Measurements from ENCODE around the gene ZNF207. TPM values are rescaled to one million over a fixed set of nuclear protein-coding genes. Genes with fewer than 3 reads are reported as not detected.

Gene ZNF207
- total and polyA plus RNA-seq, 2 experiments from 2014 or later: 171 to 240 TPM

DNA sequence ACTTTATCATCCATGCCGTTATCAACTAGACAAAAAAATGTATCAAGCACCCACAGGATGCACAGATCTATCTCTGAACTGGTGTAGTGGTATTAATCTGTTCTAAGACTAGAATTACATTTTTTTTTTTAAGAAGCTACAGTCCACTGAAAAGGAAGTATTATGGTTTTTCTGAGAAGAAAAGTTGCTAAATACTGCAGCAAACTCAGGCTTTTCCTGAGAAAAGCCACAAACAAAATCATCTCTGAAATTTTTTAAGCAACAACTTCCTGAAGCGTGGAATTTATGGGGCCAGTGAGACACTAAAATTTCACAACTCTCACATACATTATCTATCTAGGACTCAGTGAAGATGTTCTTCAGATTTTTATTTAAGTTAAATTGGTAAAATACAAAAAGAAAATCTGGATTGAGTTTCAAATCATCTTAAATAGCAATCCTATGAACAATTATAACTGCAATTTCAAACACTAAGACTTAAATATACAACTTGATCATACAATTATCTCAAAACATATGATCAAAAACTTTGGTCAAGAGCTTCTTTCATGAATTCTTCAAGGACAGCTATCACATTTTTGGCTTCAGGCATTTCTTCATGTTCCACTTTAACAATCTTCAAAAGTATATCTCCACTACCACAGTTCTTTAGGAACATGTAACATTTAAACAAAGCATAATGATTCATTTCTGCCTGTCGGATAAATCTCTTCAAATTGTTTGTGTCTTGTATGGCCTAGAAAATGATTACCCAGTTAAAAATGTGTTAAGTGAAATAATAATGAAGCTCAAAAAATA lies 18.5 kb upstream of the ZNF207 start:
- no peaks in the 10 kb centered on the region for H3K9me2 ChIP-seq (ENCODE audit: insufficient read depth)
- no peak overlapping the region for H3K27ac Mint-ChIP-seq
- H3K4me3 Mint-ChIP-seq: no peak overlapping the region
- H3K4me2 ChIP-seq: no peak overlapping the region
- peaks cover 38% of the 10 kb centered on the region for H3K36me3 Mint-ChIP-seq (ENCODE audit: low read depth)
- no peaks in the 10 kb centered on the region for H3K4me1 ChIP-seq (ENCODE audit: insufficient read depth)
- H3F3A ChIP-seq (replicated peaks; ENCODE audit: low read depth): peaks cover 2% of the 10 kb centered on the region; the same call in 1 of the 2 replicates
- H3K9me3 Mint-ChIP-seq: no peaks in the 10 kb centered on the region
- ATAC-seq (no peak), DNase-seq (ENCODE audit: low spot score) (no peak)
- H3K4me1 Mint-ChIP-seq: no peaks in the 10 kb centered on the region
- TF ChIP-seq NANOG (IDR thresholded peaks at IDR 0.05; ENCODE audit: borderline replicate concordance) (no peak), REST (IDR thresholded peaks at IDR 0.05; ENCODE audit: unreplicated experiment) (no peak), CTCF (conservative IDR thresholded peaks at IDR 0.05; ENCODE audit: low read depth in 2 of 2) (no peak), POLR2AphosphoS5 (IDR thresholded peaks at IDR 0.05; ENCODE audit: low read depth) (no peak), EZH2 (IDR thresholded peaks at IDR 0.05; ENCODE audit: low read depth, unreplicated experiment) (no peak), EZH2phosphoT487 (IDR thresholded peaks at IDR 0.05; ENCODE audit: unreplicated experiment) (no peak), ZNF114 (CRISPR knock-in tag; IDR thresholded peaks at IDR 0.05) (no peak), CREB1 (CRISPR knock-in tag; IDR thresholded peaks at IDR 0.05; ENCODE audit: low read depth) (no peak), ZNF331 (CRISPR knock-in tag; IDR thresholded peaks at IDR 0.05; ENCODE audit: low read depth) (no peak), JUNB (IDR thresholded peaks at IDR 0.05; ENCODE audit: unreplicated experiment) (no peak), STAT1 (IDR thresholded peaks at IDR 0.05; ENCODE audit: unreplicated experiment) (no peak)
- TF ChIP-seq, protein P1, sequence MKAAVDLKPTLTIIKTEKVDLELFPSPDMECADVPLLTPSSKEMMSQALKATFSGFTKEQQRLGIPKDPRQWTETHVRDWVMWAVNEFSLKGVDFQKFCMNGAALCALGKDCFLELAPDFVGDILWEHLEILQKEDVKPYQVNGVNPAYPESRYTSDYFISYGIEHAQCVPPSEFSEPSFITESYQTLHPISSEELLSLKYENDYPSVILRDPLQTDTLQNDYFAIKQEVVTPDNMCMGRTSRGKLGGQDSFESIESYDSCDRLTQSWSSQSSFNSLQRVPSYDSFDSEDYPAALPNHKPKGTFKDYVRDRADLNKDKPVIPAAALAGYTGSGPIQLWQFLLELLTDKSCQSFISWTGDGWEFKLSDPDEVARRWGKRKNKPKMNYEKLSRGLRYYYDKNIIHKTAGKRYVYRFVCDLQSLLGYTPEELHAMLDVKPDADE (IDR thresholded peaks at IDR 0.05): no peak
- TF ChIP-seq, protein P2, sequence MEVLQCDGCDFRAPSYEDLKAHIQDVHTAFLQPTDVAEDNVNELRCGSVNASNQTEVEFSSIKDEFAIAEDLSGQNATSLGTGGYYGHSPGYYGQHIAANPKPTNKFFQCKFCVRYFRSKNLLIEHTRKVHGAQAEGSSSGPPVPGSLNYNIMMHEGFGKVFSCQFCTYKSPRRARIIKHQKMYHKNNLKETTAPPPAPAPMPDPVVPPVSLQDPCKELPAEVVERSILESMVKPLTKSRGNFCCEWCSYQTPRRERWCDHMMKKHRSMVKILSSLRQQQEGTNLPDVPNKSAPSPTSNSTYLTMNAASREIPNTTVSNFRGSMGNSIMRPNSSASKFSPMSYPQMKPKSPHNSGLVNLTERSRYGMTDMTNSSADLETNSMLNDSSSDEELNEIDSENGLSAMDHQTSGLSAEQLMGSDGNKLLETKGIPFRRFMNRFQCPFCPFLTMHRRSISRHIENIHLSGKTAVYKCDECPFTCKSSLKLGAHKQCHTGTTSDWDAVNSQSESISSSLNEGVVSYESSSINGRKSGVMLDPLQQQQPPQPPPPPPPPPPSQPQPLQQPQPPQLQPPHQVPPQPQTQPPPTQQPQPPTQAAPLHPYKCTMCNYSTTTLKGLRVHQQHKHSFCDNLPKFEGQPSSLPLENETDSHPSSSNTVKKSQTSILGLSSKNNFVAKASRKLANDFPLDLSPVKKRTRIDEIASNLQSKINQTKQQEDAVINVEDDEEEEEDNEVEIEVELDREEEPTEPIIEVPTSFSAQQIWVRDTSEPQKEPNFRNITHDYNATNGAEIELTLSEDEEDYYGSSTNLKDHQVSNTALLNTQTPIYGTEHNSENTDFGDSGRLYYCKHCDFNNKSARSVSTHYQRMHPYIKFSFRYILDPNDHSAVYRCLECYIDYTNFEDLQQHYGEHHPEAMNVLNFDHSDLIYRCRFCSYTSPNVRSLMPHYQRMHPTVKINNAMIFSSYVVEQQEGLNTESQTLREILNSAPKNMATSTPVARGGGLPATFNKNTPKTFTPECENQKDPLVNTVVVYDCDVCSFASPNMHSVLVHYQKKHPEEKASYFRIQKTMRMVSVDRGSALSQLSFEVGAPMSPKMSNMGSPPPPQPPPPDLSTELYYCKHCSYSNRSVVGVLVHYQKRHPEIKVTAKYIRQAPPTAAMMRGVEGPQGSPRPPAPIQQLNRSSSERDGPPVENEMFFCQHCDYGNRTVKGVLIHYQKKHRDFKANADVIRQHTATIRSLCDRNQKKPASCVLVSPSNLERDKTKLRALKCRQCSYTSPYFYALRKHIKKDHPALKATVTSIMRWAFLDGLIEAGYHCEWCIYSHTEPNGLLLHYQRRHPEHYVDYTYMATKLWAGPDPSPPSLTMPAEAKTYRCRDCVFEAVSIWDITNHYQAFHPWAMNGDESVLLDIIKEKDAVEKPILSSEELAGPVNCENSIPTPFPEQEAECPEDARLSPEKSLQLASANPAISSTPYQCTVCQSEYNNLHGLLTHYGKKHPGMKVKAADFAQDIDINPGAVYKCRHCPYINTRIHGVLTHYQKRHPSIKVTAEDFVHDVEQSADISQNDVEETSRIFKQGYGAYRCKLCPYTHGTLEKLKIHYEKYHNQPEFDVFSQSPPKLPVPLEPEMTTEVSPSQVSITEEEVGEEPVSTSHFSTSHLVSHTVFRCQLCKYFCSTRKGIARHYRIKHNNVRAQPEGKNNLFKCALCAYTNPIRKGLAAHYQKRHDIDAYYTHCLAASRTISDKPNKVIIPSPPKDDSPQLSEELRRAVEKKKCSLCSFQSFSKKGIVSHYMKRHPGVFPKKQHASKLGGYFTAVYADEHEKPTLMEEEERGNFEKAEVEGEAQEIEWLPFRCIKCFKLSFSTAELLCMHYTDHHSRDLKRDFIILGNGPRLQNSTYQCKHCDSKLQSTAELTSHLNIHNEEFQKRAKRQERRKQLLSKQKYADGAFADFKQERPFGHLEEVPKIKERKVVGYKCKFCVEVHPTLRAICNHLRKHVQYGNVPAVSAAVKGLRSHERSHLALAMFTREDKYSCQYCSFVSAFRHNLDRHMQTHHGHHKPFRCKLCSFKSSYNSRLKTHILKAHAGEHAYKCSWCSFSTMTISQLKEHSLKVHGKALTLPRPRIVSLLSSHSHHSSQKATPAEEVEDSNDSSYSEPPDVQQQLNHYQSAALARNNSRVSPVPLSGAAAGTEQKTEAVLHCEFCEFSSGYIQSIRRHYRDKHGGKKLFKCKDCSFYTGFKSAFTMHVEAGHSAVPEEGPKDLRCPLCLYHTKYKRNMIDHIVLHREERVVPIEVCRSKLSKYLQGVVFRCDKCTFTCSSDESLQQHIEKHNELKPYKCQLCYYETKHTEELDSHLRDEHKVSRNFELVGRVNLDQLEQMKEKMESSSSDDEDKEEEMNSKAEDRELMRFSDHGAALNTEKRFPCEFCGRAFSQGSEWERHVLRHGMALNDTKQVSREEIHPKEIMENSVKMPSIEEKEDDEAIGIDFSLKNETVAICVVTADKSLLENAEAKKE (CRISPR knock-in tag; IDR thresholded peaks at IDR 0.05): no peak
- no peaks in the 10 kb centered on the region for H3K27me3 ChIP-seq (ENCODE audit: insufficient read depth)
- peaks cover 2% of the 10 kb centered on the region for H3K27me3 Mint-ChIP-seq (ENCODE audit: insufficient read depth, low read depth, poor library complexity)
- no peaks in the 10 kb centered on the region; the same call in 1 of the 2 replicates for H4K20me1 ChIP-seq (replicated peaks; ENCODE audit: insufficient read depth)
- H2AFZ ChIP-seq: no peak overlapping the region
- peaks cover 31% of the 10 kb centered on the region for H3K36me3 ChIP-seq (ENCODE audit: insufficient read depth)
- H3K4me3 ChIP-seq: no peak overlapping the region
- H3K27ac ChIP-seq (ENCODE audit: low read depth): no peak overlapping the region
- H3K79me2 ChIP-seq (replicated peaks; ENCODE audit: insufficient read depth): no peaks in the 10 kb centered on the region

Data from GM23338 (cell line).